ENCODE results near the gene TMEM54. TPM values are rescaled to one million over a fixed set of nuclear protein-coding genes. Genes with fewer than 3 reads are reported as not detected.

TMEM54 gene, protein sequence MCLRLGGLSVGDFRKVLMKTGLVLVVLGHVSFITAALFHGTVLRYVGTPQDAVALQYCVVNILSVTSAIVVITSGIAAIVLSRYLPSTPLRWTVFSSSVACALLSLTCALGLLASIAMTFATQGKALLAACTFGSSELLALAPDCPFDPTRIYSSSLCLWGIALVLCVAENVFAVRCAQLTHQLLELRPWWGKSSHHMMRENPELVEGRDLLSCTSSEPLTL
- total RNA-seq, result 0.44 and 0.66 TPM in 2 replicates

DNA sequence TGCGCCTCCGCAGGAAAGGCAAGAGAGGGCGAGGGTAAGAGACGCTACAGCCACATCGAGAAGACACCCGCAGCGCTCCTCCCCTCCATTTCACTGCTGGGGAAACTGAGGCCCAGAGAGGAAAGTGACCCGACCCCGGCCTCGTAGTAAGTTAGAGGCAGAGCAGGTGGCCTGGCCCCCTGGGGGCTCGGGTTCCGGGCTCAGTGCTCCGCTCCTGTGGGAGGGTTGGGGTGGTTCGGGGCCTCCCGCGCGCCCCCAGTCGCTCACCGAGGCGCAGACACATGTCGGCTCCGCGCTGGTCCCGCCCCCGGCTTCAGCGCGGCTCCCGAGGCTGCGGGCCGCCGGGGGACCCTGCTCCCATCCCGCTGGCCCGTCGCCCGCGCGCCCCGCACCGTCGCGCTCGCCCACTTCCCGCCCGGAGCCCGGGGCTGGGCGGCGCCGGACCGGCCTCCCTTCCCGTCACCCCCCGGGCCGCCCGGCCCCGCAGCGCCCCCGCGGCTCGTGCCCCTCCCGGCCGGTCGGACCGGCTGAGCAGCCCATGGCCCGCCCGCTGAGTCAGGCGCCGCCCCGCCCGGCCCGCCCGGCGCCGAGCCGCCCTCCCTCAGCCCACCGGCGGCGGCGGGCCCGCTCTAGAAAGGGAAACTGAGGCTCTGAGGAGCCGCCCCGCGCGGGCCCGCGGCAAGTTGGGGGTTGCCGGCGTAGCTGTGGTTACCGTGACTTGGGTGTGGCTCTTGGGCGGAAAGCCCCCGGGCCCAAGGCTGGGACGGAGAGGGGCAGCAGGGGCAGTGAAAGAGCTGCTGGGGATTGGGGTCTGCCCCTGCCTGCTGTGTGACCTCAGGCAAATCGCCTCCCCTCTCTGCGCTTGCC lies at the start of gene TMEM54:
Gene TMEM54, minus strand, starts transcription at position 434 of the 867 bp plus-strand sequence. Its CDS starts 151 bp downstream, at position 283.
- no peaks in the 10 kb centered on the region for H3K36me3 Mint-ChIP-seq (ENCODE audit: low read depth)
- H3K27ac Mint-ChIP-seq, result no peak within 1 kb of the TSS
- H3K9me3 Mint-ChIP-seq, result no peaks in the 10 kb centered on the region
- intact Hi-C loops (cut with micrococcal nuclease), result no loop called here
- ChIA-PET POLR2A (no interaction called here), CTCF (no interaction called here)
- ATAC-seq (ENCODE audit: low read depth) (peak; percentile 70), DNase-seq (no peak)
- peaks cover 34% of the 10 kb centered on the region for H3K27me3 Mint-ChIP-seq
- TF ChIP-seq, protein P1, sequence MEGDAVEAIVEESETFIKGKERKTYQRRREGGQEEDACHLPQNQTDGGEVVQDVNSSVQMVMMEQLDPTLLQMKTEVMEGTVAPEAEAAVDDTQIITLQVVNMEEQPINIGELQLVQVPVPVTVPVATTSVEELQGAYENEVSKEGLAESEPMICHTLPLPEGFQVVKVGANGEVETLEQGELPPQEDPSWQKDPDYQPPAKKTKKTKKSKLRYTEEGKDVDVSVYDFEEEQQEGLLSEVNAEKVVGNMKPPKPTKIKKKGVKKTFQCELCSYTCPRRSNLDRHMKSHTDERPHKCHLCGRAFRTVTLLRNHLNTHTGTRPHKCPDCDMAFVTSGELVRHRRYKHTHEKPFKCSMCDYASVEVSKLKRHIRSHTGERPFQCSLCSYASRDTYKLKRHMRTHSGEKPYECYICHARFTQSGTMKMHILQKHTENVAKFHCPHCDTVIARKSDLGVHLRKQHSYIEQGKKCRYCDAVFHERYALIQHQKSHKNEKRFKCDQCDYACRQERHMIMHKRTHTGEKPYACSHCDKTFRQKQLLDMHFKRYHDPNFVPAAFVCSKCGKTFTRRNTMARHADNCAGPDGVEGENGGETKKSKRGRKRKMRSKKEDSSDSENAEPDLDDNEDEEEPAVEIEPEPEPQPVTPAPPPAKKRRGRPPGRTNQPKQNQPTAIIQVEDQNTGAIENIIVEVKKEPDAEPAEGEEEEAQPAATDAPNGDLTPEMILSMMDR (IDR thresholded peaks at IDR 0.05), result no peak
- H3K4me3 Mint-ChIP-seq, result peak within 1 kb of the TSS; percentile 78
- H3K4me1 Mint-ChIP-seq, result peaks cover 8% of the 10 kb centered on the region

DNA sequence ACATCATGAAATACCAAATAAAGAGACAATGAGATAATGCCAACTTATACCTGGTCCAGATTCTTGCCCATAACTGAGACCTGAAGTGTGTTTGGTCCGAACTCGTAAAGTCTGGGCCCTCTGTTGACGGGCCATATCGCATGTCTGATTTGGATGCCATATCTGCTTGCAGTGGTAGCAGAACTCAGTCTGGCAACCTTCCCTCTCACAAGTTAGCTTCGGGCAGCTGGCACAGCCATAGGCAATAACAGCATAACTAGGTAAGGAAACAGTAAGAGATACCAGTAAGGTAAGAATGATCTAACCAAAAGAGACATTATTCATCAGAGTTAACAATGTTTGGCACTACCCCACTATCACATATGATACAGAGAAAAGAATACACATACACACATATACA lies 48.3 kb upstream of the TMEM54 start:
- CTCF ChIA-PET, result no interaction called here
- DNase-seq (no peak), ATAC-seq (ENCODE audit: low read depth) (no peak)
- peaks cover 54% of the 10 kb centered on the region for H3K36me3 Mint-ChIP-seq (ENCODE audit: low read depth)
- H3K4me1 Mint-ChIP-seq, result peaks cover 41% of the 10 kb centered on the region
- no peak overlapping the region for H3K27ac Mint-ChIP-seq
- no peak overlapping the region for H3K4me3 Mint-ChIP-seq
- no peaks in the 10 kb centered on the region for H3K9me3 Mint-ChIP-seq
- POLR2A ChIA-PET, result interaction anchor here (3.8 kb wide), 1 partner anchor 15 kb away, joined by 20 read pairs; the partner anchor contains the start of gene RNF19B
- intact Hi-C loops (cut with micrococcal nuclease), result loop anchor here (2.0 kb wide), 1 partner anchor 13 kb away; no protein-coding TSS in a partner anchor
- H3K27me3 Mint-ChIP-seq, result no peaks in the 10 kb centered on the region
- TF ChIP-seq, protein P1 (IDR thresholded peaks at IDR 0.05), result no peak

DNA sequence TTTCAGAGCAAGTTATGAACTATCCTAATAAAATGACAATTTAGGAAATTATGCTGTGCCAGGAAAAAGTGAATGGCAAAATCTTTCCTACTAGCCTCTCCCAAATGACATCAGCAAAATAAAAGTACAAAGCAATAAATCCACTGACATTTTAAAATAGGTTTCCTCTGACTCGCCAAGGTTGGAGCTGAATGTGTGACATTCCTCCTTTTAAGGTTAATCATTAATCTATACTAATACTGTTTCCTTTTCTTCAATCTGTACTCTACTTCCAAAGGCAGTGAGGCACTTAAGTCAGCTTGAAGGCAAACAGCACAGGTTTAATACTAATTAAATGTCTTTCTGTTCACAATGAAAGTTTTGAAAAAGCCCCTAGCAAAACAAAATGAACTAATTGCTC lies 47.7 kb upstream of the TMEM54 start:
- Mint-ChIP-seq H3K4me3 (no peak overlapping the region), H3K9me3 (no peaks in the 10 kb centered on the region), H3K27me3 (no peaks in the 10 kb centered on the region), H3K4me1 (peaks cover 37% of the 10 kb centered on the region), H3K27ac (no peak overlapping the region), H3K36me3 (ENCODE audit: low read depth) (peaks cover 60% of the 10 kb centered on the region)
- intact Hi-C loops (cut with micrococcal nuclease), result loop anchor here (2.0 kb wide), 1 partner anchor 14 kb away; no protein-coding TSS in a partner anchor
- TF ChIP-seq, protein P1 (IDR thresholded peaks at IDR 0.05), result no peak
- DNase-seq, result no peak
- CTCF ChIA-PET, result interaction anchor here (1.1 kb wide), 1 partner anchor 58 kb away, joined by 3 read pairs; no protein-coding TSS in a partner anchor
- ATAC-seq (ENCODE audit: low read depth), result no peak
- POLR2A ChIA-PET, result interaction anchor here (1.0 to 3.8 kb wide), 2 partner anchors 15 to 67 kb away, joined by 4 to 20 read pairs; partner anchors contain the start of gene RNF19B

DNA sequence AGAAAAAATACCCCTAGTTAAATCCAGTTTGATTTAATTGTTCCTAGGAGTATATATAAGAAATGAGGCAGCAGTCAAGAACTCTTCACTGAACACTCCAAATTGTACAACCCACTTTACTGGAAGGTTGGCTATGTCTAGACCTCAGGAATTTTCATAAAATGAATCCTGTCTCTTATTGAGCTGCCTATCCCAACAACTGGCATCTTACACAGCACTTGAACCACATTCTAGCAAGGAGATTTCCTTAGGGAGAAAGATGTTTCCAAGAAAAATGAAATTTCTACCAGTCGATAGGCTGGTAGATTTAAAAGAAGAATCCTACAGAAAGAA lies 47.2 kb upstream of the TMEM54 start:
- Mint-ChIP-seq H3K27ac (no peak overlapping the region), H3K4me1 (peaks cover 34% of the 10 kb centered on the region), H3K36me3 (ENCODE audit: low read depth) (peaks cover 63% of the 10 kb centered on the region), H3K9me3 (no peaks in the 10 kb centered on the region), H3K4me3 (no peak overlapping the region), H3K27me3 (no peaks in the 10 kb centered on the region)
- TF ChIP-seq, protein P1 (IDR thresholded peaks at IDR 0.05), result no peak
- intact Hi-C loops (cut with micrococcal nuclease), result loop anchor here (2.0 kb wide), 1 partner anchor 14 kb away; no protein-coding TSS in a partner anchor
- no peak for DNase-seq
- ATAC-seq (ENCODE audit: low read depth), result no peak
- POLR2A ChIA-PET, result interaction anchor here (1.0 to 3.8 kb wide), 2 partner anchors 16 to 67 kb away, joined by 4 to 20 read pairs; partner anchors contain the start of gene RNF19B
- CTCF ChIA-PET, result interaction anchor here (1.1 kb wide), 1 partner anchor 59 kb away, joined by 3 read pairs; no protein-coding TSS in a partner anchor

Measured in activated B cell treated with CpG ODN at 0.5 μM for 24 hours (primary cell).